K562 (cell line): ENCODE measurements around the gene SLC22A23. TPM values are rescaled to one million over a fixed set of nuclear protein-coding genes. Genes with fewer than 3 reads are reported as not detected.
A peak's percentile ranks its signal among the peaks of the same experiment; 100 is the strongest.

Experiments used
- CBX1 ChIP-seq: sonication (generic); IDR thresholded peaks from 2 replicates; pipeline ENCODE4 v1.6.1; 2016; ENCODE audit warnings: antibody characterized with exemption, low read depth, mild to moderate bottlenecking
- E2F3 ChIP-seq: fragments of 250-450 bp; sonication (Bioruptor Pico); IDR thresholded peaks from 2 replicates; pipeline ENCODE4 v1.4.0; 2020; ENCODE audit warnings: mild to moderate bottlenecking
- HNRNPUL1 ChIP-seq: fragments of 200-400 bp; formaldehyde crosslinking; IDR thresholded peaks from 2 replicates; pipeline ENCODE4 v1.6.1; 2017; ENCODE audit warnings: low read length
- IRF2 ChIP-seq: sonication (generic); formaldehyde crosslinking; IDR thresholded peaks from 2 replicates; pipeline ENCODE4 v1.8.1; 2022; ENCODE audit warnings: mild to moderate bottlenecking, missing genetic modification reagents
- KAT7 ChIP-seq: sonication (generic); formaldehyde crosslinking; IDR thresholded peaks from 2 replicates; pipeline ENCODE4 v1.8.0; 2022; ENCODE audit warnings: missing genetic modification reagents, mild to moderate bottlenecking, borderline replicate concordance
- KDM2B ChIP-seq: fragments of 250-450 bp; sonication (Bioruptor Pico); IDR thresholded peaks from 2 replicates; pipeline ENCODE4 v1.8.0; 2021; ENCODE audit warnings: mild to moderate bottlenecking, moderate library complexity
- NR1H2 ChIP-seq: sonication (generic); formaldehyde crosslinking; IDR thresholded peaks from 2 replicates; pipeline ENCODE4 v1.4.0; 2020; ENCODE audit warnings: mild to moderate bottlenecking, missing genetic modification reagents
- RREB1 ChIP-seq: fragments of 250-450 bp; sonication (Bioruptor Pico); IDR thresholded peaks from 2 replicates; pipeline ENCODE4 v1.4.0; 2020
- SMARCA5 ChIP-seq: fragments of 450-650 bp; IDR thresholded peaks from 2 replicates; pipeline ENCODE4 v1.6.1; 2016
- VEZF1 ChIP-seq: fragments of 200-800 bp; sonication (Bioruptor generic); IDR thresholded peaks from 2 replicates; pipeline ENCODE4 v1.6.1; 2017; ENCODE audit warnings: missing genetic modification characterization, missing compliant biosample characterization
- ZBTB49 ChIP-seq: sonication (generic); formaldehyde crosslinking; IDR thresholded peaks from 2 replicates; pipeline ENCODE4 v1.8.0; 2022; ENCODE audit warnings: missing genetic modification reagents, mild to moderate bottlenecking, borderline replicate concordance
- ZC3H11A ChIP-seq: IDR thresholded peaks from 2 replicates; pipeline ENCODE4 v1.6.1; 2012; ENCODE audit warnings: low read depth, low read length, improper control_type of control experiment
- ZNF282 ChIP-seq: sonication (generic); formaldehyde crosslinking; IDR thresholded peaks from 2 replicates; pipeline ENCODE4 v1.8.1; 2023; ENCODE audit warnings: missing genetic modification reagents
- ZNF398 ChIP-seq: fragments of 250-450 bp; sonication (Bioruptor Pico); IDR thresholded peaks from 2 replicates; pipeline ENCODE4 v1.8.0; 2021; ENCODE audit warnings: moderate library complexity, mild to moderate bottlenecking, inconsistent platforms
- ZNF740 ChIP-seq, 3 experiments: fragments of 200-800 bp in 1 of 3; sonication (Bioruptor generic) in 1 of 3; sonication (generic) in 1 of 3; formaldehyde crosslinking in 1 of 3; IDR thresholded peaks; 2 replicates each; pipeline versions ENCODE4 v1.6.1 to v1.8.0; 2016 to 2022; ENCODE audit warnings: mild to moderate bottlenecking in 2 of 3, missing compliant biosample characterization in 2 of 3, missing genetic modification characterization in 2 of 3, missing genetic modification reagents in 1 of 3
- ZNF766 ChIP-seq: fragments of 200-800 bp; sonication (Bioruptor generic); conservative IDR thresholded peaks from 2 replicates; pipeline ENCODE4 v1.6.1; 2016; ENCODE audit warnings: missing genetic modification characterization, missing compliant biosample characterization
- polyA plus RNA-seq, 8 experiments: library from polyadenylated mRNA; depleted of rRNA in 4 of 8; stranded (reverse) in 5 of 8; unstranded in 3 of 8; fragments of >200 nt; fragmentation: Nextera tagmentation in 2 of 8; fragmentation: Illumina TruSeq in 1 of 8; extraction: Ambion mirVana in 2 of 8; extraction: Trizol in 1 of 8; gene quantifications; 2 replicates each; pipeline versions ENCODE4 v1.2.1 to v1.2.3, GENCODE V29; 2011 to 2014; ENCODE audit warnings: inconsistent platforms in 1 of 8, missing spikeins in 1 of 8
- total RNA-seq, 7 experiments: library from RNA; depleted of rRNA in 6 of 7; stranded (reverse); fragments of >200 nt in 6 of 7; fragmentation: Illumina TruSeq in 2 of 7; extraction: Trizol in 2 of 7; gene quantifications; 2 replicates each; pipeline versions ENCODE4 v1.2.1 to v1.2.3, GENCODE V29; 2011 to 2021; ENCODE audit warnings: low replicate concordance in 1 of 7

SLC22A23 gene
- total and polyA plus RNA-seq, 9 of the 15 experiments (the other 6 are each of a cell fraction or from before 2014, with no cell fraction given), result 0.30 to 8.7 (median 2.5) TPM

- TF ChIP-seq RREB1 (CRISPR knock-in tag) (no peak), KDM2B (CRISPR knock-in tag) (no peak), KAT7 (CRISPR knock-in tag) (no peak), ZBTB49 (CRISPR knock-in tag) (no peak), CBX1 (no peak), VEZF1 (CRISPR knock-in tag) (peak; percentile 36; the same call in 1 of the 2 replicates), HNRNPUL1 (no peak), ZNF766 (peak; percentile 59; the same call in 1 of the 2 replicates), ZC3H11A (no peak), ZNF740 (CRISPR knock-in tag; IDR thresholded peaks at IDR 0.05) (no peak), ZNF740 (tag; IDR thresholded peaks at IDR 0.05) (no peak), E2F3 (no peak), IRF2 (CRISPR knock-in tag) (no peak), ZNF282 (CRISPR knock-in tag) (no peak), SMARCA5 (no peak), NR1H2 (CRISPR knock-in tag) (no peak), ZNF398 (CRISPR knock-in tag) (no peak)
Observed at GRCh38 chr6:3291987-3292386, 164.9 kb downstream of the SLC22A23 start (continued).
